HUDEP-2 (cell line): Measurements from ENCODE around the gene ALDH6A1.
"Not testable (repeated sequence)": the region's sequence is repeated elsewhere in the genome, so short reads cannot be mapped to it uniquely, and the experiment has no call there.

Source experiments
- DNase-seq, 76 experiments: peaks; one replicate each; lab custom pipeline; 2025; ENCODE audit not compliant: unreplicated experiment in 76 of 76; lab: John Stamatoyannopoulos, UW

The ALDH6A1 gene

GRCh38 chr14:74084277-74085046 is at the start of gene ALDH6A1, which contains the start of gene LIN52:
TSS of gene ALDH6A1 (minus strand) at chr14:74084453. CDS start at chr14:74084394, 59 bp downstream.
TSS of gene LIN52 (plus strand) at chr14:74084956. CDS start at chr14:74084975, 19 bp downstream.
- DNase-seq, result peak; percentile 24 to 100 (median 99)

GRCh38 chr14:74127634-74128033 is 43.4 kb upstream of the ALDH6A1 start:
- DNase-seq, result no peak

- DNase-seq, result no peak
Observed at GRCh38 chr14:74126315-74127013, 42.2 kb upstream of the ALDH6A1 start.

GRCh38 chr14:74125487-74125886 is 41.2 kb upstream of the ALDH6A1 start:
- DNase-seq, result not testable (repeated sequence)

GRCh38 chr14:74111395-74112216 is 27.4 kb upstream of the ALDH6A1 start:
- DNase-seq, result peak in 25 of 76 experiments; percentile 1 to 58 (median 23)

- DNase-seq, result no peak
Observed at GRCh38 chr14:74109369-74109768, 25.1 kb upstream of the ALDH6A1 start.

GRCh38 chr14:74105381-74105780 is 21.1 kb upstream of the ALDH6A1 start:
- no peak for DNase-seq

- peak in 29 of 76 experiments; percentile 1 to 47 (median 15) for DNase-seq
Observed at GRCh38 chr14:74089251-74090020, 5.2 kb upstream of the ALDH6A1 start.

- no peak for DNase-seq
Observed at GRCh38 chr14:74085828-74086227, 1.6 kb upstream of the ALDH6A1 start.

- peak in 13 of 76 experiments; percentile 7 to 70 (median 36) for DNase-seq
Observed at GRCh38 chr14:74085047-74085637, 889 bp upstream of the ALDH6A1 start.

GRCh38 chr14:74083784-74084276 is 423 bp downstream of the ALDH6A1 start:
- DNase-seq, result no peak

- DNase-seq, result no peak
Observed at GRCh38 chr14:74083161-74083560, 1.1 kb downstream of the ALDH6A1 start.

- DNase-seq, result no peak
Observed at GRCh38 chr14:74081491-74081890, 2.8 kb downstream of the ALDH6A1 start.

GRCh38 chr14:74080820-74081460 is 3.3 kb downstream of the ALDH6A1 start:
- no peak for DNase-seq

- DNase-seq, result no peak
Observed at GRCh38 chr14:74077401-74077800, 6.9 kb downstream of the ALDH6A1 start.

GRCh38 chr14:74065746-74066575 is 18.3 kb downstream of the ALDH6A1 start:
- peak in 5 of 76 experiments; percentile 11 to 40 (median 27) for DNase-seq

- no peak for DNase-seq
Observed at GRCh38 chr14:74064883-74065282, 19.4 kb downstream of the ALDH6A1 start.

- no peak for DNase-seq
Observed at GRCh38 chr14:74064426-74064825, 19.8 kb downstream of the ALDH6A1 start.
